GM21447 (cell line): ENCODE data around the gene PRSS21.

ENCODE experiments used
- ATAC-seq: cut with Tn5 transposase; IDR thresholded peaks from one replicate; pipeline ENCODE4 v1.9.1; 2021; ENCODE audit not compliant: unreplicated experiment

PRSS21 gene

DNA sequence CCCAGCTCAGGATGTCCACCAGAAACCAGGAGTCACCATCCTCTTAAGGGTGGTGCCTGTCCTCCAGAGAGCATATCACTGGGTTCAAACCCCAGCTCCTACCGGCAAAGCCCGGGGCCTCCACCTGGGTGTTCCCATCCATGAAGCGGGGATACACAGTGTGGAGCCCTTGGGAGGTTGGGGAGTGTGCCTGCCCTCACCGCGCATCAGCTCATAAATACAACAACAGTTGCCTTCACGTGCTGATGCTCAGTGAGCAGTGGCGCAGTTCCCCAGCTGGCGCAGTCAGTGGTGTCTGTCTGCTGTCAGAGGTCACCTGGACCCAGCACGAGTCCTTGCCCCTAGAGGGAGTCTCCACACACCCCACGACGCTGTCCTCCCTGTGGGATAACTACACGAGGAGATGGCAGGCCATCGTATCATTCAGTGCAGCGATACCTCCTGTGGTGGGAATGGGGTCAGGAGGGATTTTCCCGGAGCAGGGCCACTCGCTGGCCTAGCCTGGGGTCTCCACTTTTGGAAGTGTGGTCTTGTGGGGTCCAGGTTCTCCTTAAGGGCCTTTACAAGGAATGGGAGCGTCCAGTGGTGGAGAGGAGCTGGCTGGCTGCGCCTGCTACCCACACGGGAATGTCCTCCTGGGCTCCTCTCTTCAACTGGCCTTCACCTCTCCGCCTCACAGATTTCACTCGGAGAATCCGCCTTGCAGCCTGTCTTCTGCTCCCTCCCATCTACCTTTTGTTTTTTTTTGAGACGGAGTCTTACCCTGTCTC is 37.7 kb upstream of the PRSS21 start:
- ATAC-seq: no peak

DNA sequence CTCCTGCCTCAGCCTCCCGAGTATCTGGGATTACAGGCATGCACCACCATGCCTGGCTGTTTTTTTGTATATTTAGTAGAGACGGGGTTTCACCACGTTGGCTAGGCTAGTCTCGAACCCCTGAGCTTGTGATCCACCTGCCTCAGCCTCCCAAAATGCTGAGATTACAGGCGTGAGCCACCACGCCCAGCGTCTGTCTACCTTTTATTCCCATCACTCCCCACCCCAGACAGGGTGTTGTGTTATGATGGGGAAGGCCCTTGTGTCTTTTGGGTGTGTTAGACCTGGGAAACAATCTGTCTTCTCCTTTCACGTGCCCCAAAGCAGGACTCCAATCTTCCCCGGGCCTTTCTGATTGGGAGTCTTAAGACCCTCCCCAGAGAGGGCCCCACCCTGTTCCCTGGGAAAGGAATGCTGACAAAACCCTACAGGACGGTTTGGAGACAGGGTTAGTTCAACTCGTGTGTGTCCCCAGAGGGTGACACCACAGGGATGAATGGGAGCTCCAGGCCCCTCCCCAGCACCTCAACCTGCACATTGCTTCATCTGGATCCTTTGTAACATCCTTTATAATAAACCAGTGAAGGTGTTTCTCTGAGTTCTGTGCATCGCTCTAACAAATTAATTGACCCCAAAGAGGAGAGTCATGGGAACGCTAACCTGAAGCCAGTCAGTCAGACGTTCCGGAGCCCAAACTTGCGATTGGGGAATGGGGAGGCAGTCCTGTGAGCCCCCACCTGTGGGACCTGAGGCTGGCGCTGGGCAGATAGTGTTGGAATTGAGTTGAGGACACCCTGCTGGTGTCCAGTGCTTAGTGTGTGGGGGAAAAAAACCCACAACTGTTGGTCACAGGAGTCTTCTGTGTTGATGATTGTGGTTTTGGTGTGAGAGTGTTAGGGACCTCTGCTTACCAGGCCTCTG is 36.8 kb upstream of the PRSS21 start:
- no peak for ATAC-seq

DNA sequence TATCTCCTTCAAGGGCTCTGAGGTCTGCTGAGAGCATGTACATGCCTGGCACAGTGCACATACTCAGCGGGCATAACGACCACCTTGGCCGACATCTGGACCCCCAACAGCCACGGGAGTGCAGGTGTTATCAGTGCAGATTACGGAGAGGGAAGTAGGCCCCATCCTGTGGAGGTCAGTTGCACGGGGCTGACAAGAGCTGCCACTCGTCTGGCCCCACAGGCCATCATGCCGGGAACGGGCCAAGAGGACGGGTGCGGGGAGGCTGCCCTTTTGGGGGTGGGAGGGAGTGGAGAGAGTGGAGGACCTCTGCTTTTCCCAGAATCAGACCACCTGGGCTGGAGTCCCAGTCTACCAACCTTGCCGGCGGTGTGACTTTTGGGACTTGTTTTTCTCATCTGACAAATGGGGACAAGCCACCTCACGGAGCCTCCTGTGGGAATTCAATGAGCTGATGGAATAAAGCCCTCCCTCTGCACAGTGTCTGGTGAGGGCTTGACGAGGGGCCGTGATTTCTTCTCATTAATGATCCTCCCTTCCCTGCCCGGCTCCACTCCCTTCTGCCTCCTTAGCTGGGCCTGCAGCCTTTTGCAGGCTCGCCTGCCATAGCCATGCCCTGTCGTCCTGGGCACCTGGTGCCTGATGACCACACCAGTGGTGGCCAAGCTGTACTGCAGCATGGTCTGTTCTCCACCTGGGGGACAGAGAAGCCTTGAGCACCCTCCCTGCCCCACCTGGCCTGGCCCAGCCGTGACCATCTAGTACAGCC is 34.3 kb upstream of the PRSS21 start:
- ATAC-seq: no peak

DNA sequence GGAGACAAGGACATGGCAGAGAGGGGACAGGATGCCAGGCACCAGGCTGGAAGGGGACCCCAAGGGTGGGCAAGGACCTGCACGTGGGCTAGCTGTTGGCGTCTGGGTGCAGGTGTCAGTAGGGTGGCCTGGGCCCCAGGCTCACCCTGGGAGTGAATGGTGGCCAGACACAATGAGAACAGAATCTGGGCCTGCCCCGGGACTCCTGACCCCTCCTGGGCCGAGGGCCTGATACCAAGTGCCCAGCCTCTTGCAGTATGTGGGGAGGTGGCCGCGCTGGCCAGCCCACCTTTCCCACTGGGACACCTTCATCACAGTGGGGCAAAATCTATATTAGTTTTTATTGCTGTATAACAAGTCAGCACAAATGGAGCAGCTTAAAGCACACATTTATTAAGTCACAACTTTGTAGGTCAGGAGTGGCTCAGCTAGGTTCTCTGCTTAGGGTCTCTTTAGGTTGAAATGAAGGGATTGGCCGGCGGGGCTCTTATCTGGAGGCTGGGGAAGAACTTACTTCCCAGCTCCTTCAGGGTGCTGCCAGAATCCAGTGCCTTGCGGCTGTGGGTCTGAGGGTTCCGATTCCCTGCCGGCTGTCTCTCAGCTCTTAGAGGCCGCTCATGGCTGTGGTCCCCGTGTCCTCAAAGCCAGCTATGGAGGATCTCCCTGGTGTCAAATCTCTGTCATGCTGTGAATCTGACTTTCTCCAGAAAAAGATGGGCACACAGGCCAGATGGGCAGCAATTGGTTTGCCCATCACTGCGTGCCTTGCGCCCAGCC is 33.3 kb upstream of the PRSS21 start:
- ATAC-seq: no peak

DNA sequence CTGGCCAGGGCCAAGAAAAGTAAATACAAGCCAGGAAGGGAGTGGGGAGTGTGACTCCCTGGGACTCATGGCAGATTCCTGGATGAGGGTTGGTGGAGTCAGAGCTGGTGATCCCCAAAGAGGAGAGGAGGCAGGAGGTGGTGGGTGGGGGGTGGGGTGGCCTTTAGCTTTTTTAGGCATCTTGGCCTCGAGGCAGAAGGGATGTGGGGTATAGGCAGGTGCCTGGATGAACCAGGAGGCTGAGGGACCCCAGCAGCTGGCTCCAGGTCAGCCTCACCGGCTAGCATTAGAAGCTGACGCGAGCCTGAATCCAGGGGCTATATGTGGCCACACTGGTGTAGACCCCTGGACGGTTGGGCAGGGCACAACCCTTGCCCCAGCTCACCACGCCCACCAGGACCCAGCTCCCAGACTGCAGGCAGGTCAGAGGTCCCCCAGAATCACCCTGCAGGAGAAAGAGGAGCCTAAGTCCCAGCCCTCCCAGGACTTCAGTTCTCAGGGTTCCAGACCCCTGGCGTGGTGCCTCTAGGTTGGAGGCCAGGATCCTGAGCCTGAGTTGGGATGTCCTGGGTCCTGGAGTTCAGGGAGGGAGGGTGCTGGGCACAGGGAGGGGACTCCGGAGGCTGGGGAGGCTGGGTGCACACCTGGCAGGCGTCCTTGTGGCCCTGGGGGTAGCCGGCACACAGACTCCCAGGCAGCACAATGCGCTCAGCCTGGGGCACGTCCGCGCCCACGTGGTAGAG is 32.5 kb upstream of the PRSS21 start:
- no peak for ATAC-seq

DNA sequence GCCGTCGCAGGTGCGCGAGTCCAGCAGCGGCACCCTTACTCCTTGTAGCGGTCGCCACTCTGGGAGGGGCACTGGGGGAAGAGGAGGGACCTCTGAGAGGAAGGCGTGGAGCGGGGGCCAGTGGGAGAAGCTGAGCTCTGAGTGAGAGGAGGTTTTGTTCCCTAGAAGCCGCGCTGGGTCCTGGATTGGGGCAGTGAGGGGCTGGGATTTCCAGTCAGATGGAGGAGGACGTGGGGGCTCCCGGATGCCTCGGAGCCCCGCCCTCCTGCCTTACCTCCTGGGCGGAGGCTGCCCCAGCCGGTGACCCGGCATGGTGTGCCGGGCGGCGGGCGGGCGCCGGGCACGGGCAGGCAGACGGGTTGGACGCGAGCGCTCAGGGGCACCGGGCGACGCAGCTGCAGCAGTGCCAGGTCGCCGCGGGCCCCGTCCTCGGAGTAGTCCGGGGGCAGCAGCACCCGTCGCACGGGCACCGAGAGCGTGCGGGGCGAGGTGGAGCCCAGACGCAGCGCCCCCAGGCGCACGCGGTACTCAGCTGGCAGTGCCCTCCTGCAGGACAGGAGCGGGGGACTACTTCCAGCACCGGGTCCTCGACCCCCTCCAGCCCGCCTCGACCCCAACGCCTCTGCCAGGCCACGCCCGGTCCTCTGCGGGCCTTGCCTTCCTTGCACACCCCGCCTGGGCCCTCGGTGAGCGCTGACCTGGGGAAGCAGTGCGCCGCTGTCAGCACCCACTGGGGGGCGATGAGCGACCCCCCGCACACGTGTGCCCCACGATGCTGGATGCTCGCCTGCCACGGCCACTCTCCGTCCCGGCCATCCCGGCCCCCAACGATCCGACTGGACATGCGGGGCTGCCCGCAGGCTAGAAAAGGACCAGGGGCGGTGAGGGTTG is 31.7 kb upstream of the PRSS21 start:
- no peak for ATAC-seq

DNA sequence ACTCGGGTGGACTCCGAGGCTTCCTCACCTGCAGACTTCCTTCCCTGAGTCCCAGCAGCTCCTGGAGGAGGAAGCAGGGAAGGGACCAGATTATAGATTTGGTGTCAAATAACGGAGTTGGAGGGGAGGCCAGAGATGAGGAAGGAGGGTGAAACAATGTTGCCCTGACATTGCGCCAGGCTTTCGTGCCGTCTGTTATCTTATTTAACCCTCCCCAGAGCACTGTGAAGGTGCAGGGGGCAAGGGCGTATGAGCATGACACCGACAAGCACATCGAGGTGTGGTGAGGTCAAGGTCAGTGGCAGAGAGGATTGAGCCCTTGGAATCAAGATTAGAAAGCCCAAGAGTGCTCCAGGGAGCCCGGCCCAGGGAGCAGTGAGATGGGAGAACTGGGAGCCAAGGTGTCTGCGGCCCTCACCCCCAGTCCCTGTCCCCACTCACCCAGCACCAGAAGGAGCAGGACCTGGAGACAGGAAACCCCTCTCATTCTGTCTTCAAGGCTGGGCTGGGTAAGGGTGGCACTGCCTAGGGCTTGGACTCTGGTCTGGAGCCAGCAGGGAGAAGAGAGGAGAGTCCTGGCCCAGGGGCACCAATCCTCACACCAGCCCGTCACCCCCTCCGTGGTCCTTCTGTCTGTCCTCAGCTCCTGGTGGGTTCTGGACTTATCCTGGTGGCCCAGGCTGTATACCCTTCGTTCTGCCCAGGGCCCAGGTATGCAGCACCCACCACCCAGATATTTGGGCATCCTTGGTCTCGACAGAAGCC is 30.8 kb upstream of the PRSS21 start:
- no peak for ATAC-seq

DNA sequence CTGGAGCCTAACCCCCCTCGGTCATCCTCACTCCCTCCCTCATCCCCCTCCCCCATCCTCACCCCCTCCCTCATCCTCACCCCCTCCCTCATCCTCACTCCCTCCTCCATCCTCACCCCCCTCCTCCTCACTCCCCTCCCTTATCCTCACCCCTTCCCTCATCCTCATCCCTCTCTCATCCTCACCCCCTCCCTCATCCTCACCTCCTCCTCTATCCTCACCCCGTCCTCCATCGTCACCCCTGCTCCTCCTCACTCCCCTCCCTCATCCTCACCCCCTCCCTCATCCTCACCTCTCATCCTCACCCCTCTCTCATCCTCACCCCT is 30.2 kb upstream of the PRSS21 start:
- no peak for ATAC-seq

DNA sequence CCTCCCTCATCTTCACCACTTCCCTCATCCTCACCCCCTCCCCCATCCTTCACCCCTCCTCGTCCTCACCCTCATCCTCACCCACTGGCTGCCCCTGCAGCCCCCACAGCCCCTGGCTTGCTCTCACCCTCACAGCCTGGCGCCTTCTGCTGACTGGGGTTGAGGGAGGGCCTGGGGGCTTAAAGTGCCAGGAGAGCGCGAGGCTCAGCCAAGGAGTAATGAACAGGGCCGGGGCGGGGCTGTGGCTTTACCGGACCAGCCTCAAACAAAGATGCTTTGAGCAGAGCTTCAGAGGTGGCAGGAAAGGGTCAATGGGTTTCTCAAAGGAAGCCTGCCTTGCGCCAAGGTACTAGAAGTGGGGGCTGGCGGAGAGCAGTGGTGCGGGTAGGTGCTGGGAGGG is 29.6 kb upstream of the PRSS21 start, which contains the start of gene PRSS33:
Gene PRSS33, minus strand, starts transcription at position 155 of the 400 bp plus-strand sequence. CDS start 1,013 bp downstream, outside the sequence.
- no peak for ATAC-seq

DNA sequence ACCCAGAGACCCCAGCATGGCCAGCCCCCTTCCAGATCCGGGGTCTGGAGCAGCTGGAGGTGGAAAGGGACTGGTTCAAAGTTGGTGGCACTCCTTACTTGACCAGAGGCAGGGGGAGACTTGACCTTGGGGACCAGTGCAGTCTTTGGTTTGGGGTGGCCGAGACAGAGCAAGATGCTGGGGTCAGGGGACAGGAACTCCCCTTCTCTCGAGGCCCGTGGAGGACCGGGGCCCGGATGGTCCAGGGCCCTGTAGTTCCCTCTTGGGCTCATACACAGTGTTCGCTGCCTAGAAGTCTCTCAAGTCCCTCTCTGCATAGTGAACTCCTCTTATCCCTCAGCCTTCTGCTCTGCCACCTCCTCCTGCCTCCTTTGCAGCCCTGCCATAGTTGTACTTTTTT is 29.1 kb upstream of the PRSS21 start:
- ATAC-seq: no peak

DNA sequence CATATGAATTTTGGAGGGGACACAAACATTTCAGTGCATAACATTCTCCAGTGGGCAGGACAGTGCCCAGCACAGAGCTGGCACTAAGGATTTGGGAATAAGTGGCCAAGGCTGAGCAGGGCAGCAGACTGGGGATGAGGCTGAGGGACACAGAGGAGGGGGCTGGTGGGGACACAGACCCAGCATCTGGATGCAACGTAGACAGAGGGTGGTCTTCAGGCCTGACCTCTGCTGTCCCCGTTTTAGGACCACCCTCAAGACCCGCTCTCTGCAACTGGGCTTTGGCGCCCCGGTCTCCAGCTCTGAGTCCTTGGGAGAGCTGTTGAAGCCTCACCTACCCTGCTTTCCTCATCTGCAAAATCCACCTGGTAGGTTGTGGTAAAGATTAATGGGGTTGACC is 26.4 kb upstream of the PRSS21 start:
- no peak for ATAC-seq

DNA sequence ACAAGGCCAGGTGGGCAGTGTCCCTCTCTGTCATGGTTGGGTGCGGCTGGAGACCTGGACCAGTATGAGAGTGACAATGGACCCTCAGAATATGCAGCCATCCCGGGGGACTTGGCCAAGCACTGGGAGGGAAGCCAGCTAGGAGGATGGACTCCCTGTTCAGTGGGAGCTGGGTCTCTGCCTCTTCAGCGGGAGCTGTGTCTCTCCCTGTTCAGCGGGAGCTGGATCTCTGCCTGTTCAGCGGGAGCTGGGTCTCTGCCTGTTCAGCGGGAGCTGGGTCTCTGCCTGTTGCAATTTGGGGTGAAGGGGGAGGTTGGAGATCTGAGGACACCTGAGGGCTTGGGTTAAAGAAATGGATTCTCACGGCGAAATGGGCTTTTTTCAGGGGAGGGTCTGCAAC is 25.9 kb upstream of the PRSS21 start:
- no peak for ATAC-seq

DNA sequence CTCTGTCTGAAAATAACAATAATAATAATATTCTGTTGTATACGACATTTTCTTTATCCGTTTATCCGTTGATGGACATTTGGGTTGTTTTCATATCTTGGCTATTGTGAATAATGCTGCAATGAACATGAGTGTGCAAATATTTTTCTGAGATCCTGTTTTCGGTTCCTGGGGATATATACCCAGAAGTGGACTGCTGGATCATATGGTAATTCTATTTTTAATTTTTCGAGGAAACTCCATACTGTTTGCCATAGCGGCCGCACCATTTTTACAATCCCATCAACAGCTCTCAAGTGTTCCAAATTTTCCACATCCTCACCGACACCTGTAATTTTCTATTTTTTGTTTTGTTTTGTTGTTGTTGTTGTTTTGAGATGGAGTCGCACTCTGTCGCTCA is 24.1 kb upstream of the PRSS21 start:
- ATAC-seq: no peak

DNA sequence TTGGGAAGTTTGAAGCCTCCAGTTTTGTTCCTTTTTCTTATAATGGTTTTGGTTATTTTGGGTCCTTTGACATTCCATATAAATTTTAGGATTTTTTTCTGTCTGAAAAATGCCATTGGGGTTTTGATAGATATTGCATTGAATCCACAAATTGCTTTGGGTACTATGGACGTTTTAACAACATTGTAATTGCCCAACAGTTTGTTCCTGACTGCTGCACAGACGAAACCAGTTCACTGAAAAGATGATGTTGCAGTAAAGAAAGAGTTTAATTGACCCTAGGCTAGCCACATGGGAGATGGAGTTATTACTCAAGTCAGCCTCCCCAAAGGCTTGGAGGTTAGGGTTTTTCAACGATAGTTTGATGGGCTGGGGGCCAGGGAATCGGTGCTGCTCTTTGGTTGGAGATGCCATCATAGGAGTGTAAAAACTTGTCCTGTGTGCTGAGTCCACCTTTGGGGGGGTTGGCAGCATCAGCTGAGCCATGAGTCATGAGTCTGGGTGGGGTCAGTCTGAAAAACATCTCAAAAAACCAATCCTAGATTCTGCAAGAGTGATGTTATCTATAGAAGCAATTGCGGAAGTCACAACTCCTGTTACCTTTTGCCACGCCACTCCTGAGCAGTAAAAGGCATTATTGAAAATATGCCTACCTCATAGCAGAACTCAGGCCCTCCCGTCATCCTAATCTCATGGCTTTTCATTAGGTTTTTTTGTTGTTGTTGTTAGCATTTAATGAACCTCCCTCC is 21.5 kb upstream of the PRSS21 start:
- ATAC-seq: no peak

DNA sequence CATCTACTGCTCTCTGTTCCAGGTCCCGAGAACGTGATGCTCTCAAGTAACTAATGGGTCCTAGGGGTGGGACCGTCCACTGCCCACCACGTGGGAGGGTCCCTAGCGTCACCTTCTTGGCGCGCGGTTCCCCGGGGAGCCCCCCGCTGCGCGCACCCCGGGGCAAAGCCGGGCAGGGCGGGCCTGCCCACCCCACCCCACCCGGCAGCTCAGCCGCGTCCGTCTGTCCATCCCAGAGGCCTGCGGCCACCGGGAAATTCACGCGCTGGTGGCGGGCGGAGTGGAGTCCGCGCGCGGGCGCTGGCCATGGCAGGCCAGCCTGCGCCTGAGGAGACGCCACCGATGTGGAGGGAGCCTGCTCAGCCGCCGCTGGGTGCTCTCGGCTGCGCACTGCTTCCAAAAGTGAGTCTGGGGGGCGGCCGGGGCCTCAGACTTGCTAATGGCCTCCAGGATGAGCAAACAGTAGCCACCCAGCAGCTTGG is 18.3 kb upstream of the PRSS21 start:
- no peak for ATAC-seq

DNA sequence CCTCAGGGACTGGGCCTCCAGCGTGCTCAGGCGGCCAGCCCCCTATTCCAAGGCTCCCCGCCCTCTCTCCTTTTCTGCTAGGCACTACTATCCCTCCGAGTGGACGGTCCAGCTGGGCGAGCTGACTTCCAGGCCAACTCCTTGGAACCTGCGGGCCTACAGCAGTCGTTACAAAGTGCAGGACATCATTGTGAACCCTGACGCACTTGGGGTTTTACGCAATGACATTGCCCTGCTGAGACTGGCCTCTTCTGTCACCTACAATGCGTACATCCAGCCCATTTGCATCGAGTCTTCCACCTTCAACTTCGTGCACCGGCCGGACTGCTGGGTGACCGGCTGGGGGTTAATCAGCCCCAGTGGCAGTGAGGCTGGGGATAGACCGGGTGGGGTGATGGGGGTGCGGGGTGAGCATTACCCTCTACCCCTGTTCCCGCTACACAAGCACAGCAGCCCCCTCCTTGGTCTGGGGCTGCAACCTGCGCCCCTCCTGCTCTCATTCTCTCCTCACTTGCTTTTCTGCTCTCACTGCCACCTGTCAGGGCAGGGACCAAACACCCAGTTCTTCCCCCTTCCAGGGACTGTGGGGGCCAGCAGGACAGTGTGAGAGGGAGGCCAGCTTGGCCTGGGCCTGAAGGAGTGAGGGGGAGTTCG is 17.7 kb upstream of the PRSS21 start:
- no peak for ATAC-seq

DNA sequence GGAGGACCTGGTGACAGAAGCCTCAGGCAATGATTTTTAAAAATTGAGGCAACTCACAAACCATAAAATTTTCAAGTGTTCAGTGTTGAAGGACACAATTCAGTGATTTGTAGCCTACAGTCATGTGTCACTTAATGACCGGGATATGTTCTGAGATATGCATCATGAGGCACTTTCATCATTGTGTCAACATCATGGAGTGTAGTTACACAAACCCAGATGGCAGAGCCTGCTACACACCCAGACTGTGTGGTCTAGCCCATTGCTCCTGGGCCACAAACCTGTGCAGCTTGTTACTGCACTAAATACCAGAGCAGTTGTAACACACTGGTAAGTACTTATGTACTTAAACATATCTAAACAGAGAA is 17.2 kb upstream of the PRSS21 start:
- ATAC-seq: no peak
